Esophagus squamous epithelium (tissue), 4 donors: ENCODE measurements around the gene MISFA.

Source experiments
- CTCF ChIP-seq, 6 experiments: fragments of 450-650 bp in 4 of 6; fragments of 200-600 bp in 2 of 6; sonication (generic) in 2 of 6; IDR thresholded peaks; one replicate each; pipeline ENCODE4 v1.5.1; 2016 to 2019; ENCODE audit warnings: antibody characterized with exemption in 6 of 6, mild to moderate bottlenecking in 4 of 6, moderate library complexity in 4 of 6
- POLR2A ChIP-seq, 4 donors: fragments of 450-650 bp; IDR thresholded peaks; one replicate each; pipeline ENCODE4 v1.6.1; 2017; ENCODE audit warnings: antibody characterized with exemption in 4 of 4, mild to moderate bottlenecking in 4 of 4, moderate library complexity in 3 of 4

- TF ChIP-seq POLR2A (IDR thresholded peaks at IDR 0.05), result peak in 3 of 4 donors; percentile 69 to 92 (median 86)
- peak in 4 of 6 experiments; percentile 10 to 29 (median 21) for TF ChIP-seq CTCF (IDR thresholded peaks at IDR 0.05)
Measured at GRCh38 chr11:18634140-18635032, 34.8 kb downstream of the MISFA start, which contains the start of gene SPTY2D1.
